ENCODE measurements around the gene HLA-DQB2.

DNA sequence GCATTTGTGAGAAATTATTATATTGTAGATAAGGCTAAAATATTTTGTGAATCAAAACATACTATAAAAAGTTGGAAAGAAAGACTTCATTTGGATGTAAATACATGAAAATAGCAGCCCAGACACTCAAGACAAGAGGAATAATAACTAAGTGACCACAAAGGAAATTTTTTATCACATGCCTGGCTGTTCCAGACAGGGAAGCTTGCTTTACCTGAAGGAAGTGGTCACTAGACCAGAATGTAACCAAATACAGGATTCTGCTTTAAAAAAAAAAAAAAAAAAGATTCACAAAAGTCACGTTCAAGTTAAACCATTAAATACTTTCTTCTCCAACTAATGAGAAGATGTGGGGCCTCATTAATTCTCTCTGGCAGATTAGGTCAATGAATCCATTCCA, 9.3 kb upstream of the HLA-DQB2 start:
- TF ChIP-seq POLR2A (IDR thresholded peaks at IDR 0.05) (no peak), EP300 (IDR thresholded peaks at IDR 0.05) (no peak)
- TF ChIP-seq, protein P1, sequence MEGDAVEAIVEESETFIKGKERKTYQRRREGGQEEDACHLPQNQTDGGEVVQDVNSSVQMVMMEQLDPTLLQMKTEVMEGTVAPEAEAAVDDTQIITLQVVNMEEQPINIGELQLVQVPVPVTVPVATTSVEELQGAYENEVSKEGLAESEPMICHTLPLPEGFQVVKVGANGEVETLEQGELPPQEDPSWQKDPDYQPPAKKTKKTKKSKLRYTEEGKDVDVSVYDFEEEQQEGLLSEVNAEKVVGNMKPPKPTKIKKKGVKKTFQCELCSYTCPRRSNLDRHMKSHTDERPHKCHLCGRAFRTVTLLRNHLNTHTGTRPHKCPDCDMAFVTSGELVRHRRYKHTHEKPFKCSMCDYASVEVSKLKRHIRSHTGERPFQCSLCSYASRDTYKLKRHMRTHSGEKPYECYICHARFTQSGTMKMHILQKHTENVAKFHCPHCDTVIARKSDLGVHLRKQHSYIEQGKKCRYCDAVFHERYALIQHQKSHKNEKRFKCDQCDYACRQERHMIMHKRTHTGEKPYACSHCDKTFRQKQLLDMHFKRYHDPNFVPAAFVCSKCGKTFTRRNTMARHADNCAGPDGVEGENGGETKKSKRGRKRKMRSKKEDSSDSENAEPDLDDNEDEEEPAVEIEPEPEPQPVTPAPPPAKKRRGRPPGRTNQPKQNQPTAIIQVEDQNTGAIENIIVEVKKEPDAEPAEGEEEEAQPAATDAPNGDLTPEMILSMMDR (IDR thresholded peaks at IDR 0.05): no peak
